Thoracic aorta endothelial cell (primary cell): Measurements from ENCODE around the gene RPS26. TPM values are rescaled to one million over a fixed set of nuclear protein-coding genes. Genes with fewer than 3 reads are reported as not detected.

Source experiments
- total RNA-seq: library from RNA; depleted of rRNA; stranded (reverse); fragments of >200 nt; gene quantifications from 2 replicates; pipeline ENCODE4 v1.2.3, GENCODE V29; 2012

The RPS26 gene
- 1,015 and 1,043 TPM in 2 replicates for total RNA-seq

GRCh38 chr12:56041552-56042429, at the start of gene RPS26:
Gene RPS26, plus strand, starts transcription at chr12:56041918. Its CDS starts 249 bp downstream, at chr12:56042167.

DNA sequence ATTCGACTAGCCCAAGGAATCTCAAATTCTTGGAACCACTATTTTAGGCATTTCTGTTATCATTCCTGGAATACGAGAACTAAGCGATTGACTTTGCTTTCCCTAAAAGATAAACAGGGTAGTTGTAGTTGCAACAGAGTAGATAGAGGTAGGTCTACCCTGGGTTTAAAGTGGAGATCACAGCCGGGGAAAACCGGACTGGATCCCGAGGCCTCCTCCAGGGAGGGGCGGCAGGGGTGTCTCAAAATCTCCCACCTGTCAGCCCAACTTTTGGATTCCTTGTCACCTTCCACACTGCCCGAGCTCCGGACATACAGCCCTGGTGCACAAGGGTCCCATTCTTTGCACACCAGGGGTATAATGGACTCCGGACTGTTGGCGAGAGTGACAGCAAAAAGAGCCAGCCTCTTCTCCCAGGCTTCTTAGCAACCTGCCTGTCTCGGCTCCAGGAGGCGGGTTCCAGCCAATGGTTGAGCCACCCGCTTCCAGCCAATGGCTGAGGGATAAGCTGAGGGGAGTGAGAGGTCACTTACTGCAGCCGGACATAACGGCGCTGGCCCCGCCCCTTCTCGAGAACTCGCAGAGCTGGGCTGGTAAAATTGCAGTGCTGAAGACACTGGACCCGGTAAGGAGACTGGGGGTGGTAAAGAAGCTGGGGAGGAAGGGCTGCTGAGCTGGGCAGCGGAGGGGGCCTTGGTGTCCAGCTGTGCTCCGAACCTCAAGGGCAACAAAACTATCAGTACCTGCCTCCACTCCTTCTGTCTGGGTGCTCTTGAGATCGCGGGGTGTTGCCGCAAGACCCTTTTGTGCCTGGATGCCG, 44.8 kb upstream of the RPS26 start, which contains the start of gene SUOX:
TSS of gene SUOX (plus strand) at position 562 of the 820 bp plus-strand sequence. CDS start 4,946 bp downstream, outside the sequence.

DNA sequence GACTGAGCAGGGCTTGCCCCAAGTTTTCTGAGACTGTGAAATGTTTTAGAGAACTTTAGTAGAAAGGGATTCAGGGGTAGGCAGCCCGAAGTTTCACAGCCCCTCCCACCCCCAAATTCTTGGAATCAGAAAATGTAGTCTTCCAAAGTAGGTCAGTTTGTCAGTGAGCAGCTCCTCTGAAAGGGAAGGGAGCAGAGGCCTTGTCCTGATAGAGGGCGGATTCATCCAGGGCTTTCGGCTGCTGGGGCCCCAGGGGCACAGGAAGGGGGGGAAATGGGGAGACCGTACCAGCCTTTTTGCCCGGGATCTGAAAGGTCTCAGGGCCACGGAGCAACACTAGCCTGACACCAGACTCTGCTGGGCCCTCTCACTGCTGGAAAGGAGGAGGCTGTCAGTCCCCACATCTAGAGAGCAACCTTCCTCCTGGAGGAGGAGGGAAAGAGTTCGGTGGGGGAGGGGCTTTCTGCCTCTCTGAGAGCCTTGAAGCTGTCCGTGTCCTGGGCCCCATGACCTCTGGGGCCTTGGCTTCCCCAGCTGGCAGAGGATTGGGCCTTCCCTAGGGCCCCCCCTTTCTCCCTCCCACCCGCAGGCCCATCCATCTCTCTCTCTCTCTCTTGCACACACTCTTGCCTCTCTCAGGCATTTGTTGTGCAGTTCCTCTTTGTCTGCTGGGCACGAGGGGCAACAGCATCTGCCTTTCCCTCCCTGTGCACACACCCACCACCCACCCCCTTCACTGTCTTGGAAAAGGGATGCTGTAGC, 21.1 kb upstream of the RPS26 start, which contains the start of gene IKZF4:
TSS of gene IKZF4 (plus strand) at position 621 of the 762 bp plus-strand sequence. CDS start 451 bp downstream, outside the sequence.

DNA sequence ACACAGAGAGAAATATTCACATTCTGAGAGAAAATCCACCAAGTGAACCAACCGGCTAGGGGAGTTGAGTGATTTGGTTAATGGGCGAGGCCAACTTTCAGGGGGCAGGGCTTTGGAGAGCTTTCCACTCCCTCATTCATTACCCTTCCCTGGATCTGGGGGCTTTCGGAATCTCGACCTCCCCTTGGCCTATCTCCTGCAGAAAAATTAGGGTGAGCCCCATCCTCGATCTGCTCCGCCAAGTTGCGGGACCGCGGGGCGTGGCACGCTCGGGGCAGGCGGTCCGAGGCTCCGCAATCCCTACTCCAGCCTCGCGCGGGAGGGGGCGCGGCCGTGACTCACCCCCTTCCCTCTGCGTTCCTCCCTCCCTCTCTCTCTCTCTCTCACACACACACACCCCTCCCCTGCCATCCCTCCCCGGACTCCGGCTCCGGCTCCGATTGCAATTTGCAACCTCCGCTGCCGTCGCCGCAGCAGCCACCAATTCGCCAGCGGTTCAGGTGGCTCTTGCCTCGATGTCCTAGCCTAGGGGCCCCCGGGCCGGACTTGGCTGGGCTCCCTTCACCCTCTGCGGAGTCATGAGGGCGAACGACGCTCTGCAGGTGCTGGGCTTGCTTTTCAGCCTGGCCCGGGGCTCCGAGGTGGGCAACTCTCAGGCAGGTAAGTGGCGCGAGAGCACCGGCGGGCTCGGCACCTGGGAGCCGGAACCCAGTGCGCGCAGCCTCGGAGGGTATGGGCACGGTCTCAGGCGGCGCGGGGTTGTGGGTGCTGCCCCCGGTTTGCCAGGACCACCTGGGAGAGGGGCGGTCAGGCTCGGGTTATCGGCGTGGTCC, 38.2 kb downstream of the RPS26 start, which contains the start of gene ERBB3:
TSS of gene ERBB3 (plus strand) at position 443 of the 833 bp plus-strand sequence. CDS start at position 579, 136 bp downstream.

Other genes starting within 250 kb of the RPS26 start
- 97.2 and 125 TPM in 2 replicates for gene SARNP, start 224.2 kb upstream of the RPS26 start, total RNA-seq
- 21.3 and 22.2 TPM in 2 replicates for gene ORMDL2, start 223.9 kb upstream of the RPS26 start, total RNA-seq
- gene DNAJC14, start 212.3 kb upstream of the RPS26 start, total RNA-seq = 32.4 and 43.6 TPM in 2 replicates
- gene MMP19, start 199.0 kb upstream of the RPS26 start, total RNA-seq = 0.36 and 0.53 TPM in 2 replicates
- gene PYM1, start 114.0 kb upstream of the RPS26 start, total RNA-seq = 22.2 and 27.8 TPM in 2 replicates
- 62.8 and 69.4 TPM in 2 replicates for gene DGKA, start 110.8 kb upstream of the RPS26 start, total RNA-seq
- gene PMEL, start 75.9 kb upstream of the RPS26 start, total RNA-seq = 0.36 and 0.40 TPM in 2 replicates
- 43.2 and 53.2 TPM in 2 replicates for gene CDK2, start 75.1 kb upstream of the RPS26 start, total RNA-seq
- 57.3 and 71.9 TPM in 2 replicates for gene RAB5B, start 67.8 kb upstream of the RPS26 start, total RNA-seq
- gene SUOX, start 44.6 kb upstream of the RPS26 start, total RNA-seq = 19.5 and 24.8 TPM in 2 replicates
- gene IKZF4, start 20.9 kb upstream of the RPS26 start, total RNA-seq = 1.3 and 1.9 TPM in 2 replicates
- 0.43 TPM in 1 of 2 replicates, not detected in the other for gene ERBB3, start 38.2 kb downstream of the RPS26 start, total RNA-seq
- 284 and 285 TPM in 2 replicates for gene PA2G4, start 62.6 kb downstream of the RPS26 start, total RNA-seq
- 2,466 and 4,153 TPM in 2 replicates for gene RPL41, start 74.7 kb downstream of the RPS26 start, total RNA-seq
- gene ZC3H10, start 76.3 kb downstream of the RPS26 start, total RNA-seq = 6.2 and 6.5 TPM in 2 replicates
- 259 and 330 TPM in 2 replicates for gene ESYT1, start 86.3 kb downstream of the RPS26 start, total RNA-seq
- 51.1 and 67.2 TPM in 2 replicates for gene MYL6B, start 110.7 kb downstream of the RPS26 start, total RNA-seq
- 1,508 and 2,188 TPM in 2 replicates for gene MYL6, start 116.4 kb downstream of the RPS26 start, total RNA-seq
- 72.1 and 75.0 TPM in 2 replicates for gene SMARCC2, start 147.6 kb downstream of the RPS26 start, total RNA-seq
- gene RNF41, start 180.0 kb downstream of the RPS26 start, total RNA-seq = 95.6 and 123 TPM in 2 replicates
- gene NABP2, start 182.4 kb downstream of the RPS26 start, total RNA-seq = 30.7 and 34.0 TPM in 2 replicates
- gene SLC39A5, start 188.1 kb downstream of the RPS26 start, total RNA-seq = not detected in 2 replicates
- 19.9 and 25.0 TPM in 2 replicates for gene ANKRD52, start 216.5 kb downstream of the RPS26 start, total RNA-seq
- 8.6 and 9.2 TPM in 2 replicates for gene COQ10A, start 225.0 kb downstream of the RPS26 start, total RNA-seq